ENCODE results near the gene METTL2B. TPM values are rescaled to one million over a fixed set of nuclear protein-coding genes. Genes with fewer than 3 reads are reported as not detected.
"Not testable (repeated sequence)": the region's sequence is repeated elsewhere in the genome, so short reads cannot be mapped to it uniquely, and the experiment has no call there.

The METTL2B gene
- total RNA-seq, 1 donor from 2014 or later, result 31.6 TPM

DNA sequence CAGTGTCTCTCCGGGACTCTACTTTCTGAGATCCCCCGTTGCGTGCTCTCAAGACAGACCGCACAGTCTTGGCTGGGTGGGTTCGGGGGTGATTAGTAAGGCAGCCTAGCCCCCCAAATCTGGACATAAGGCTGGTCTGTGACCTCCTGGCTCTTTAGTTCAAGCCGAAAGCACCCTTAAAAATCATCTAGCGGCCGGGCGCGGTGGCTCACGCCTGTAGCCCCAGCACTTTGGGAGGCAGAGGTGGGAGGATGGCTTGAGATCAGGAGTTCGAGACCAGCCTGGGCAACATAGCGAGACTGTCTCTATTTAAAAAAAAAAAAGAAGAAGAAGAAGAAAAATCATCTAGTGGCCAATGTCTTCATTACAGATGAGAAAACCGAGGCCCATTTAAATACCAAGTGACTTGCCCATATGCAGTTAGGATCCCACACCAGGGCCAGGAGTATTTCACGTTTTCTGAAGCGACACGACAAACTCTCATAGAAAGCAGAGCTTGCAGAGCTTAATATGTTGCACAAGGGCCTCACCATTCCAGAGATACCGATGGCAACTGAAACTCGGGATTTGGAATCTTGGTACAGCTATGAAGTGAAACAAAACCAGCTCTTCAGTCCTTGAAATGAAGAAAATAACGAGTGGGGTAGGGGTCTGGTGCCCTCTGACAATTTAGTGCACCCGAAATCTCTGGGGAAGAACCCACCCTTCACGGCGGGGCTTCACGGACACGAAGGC, 21.6 kb upstream of the METTL2B start:
- DNase-seq (ENCODE audit: low read depth, low spot score), result no peak

DNA sequence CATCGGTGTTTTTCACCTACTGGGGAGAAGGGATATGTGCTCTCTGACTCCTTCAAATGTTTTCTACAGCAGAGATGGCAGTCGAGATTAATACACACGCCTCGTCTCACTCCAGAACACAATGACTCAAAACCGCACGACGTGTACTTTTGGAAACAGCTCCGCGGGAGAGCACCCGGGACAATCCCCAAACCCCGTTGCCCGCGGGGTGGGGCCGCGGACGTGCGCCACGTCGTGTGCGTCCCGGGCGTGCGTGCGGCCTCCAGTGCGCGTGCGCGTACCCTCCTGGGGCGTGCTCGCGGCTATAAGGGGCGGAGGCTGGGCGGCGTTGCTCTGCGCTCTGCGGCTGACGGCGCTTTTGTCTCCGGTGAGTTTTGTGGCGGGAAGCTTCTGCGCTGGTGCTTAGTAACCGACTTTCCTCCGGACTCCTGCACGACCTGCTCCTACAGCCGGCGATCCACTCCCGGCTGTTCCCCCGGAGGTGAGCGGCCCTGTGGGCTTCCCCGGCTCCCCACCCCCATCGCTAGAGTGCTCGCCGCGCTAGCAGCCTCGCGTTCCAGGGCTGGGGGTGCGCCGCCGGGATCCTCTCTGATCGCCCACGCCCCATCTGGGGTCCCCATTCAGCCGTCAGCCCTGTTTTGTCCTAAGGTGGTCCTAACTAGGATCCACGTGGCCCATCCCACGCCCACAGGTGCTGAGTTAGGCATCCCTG, 20.8 kb upstream of the METTL2B start, which contains the start of gene HILPDA:
Gene HILPDA (plus strand): TSS at position 336 of the 712 bp plus-strand sequence. CDS start 1,391 bp downstream, outside the sequence.
- peak; percentile 48 for DNase-seq (ENCODE audit: low read depth, low spot score)

DNA sequence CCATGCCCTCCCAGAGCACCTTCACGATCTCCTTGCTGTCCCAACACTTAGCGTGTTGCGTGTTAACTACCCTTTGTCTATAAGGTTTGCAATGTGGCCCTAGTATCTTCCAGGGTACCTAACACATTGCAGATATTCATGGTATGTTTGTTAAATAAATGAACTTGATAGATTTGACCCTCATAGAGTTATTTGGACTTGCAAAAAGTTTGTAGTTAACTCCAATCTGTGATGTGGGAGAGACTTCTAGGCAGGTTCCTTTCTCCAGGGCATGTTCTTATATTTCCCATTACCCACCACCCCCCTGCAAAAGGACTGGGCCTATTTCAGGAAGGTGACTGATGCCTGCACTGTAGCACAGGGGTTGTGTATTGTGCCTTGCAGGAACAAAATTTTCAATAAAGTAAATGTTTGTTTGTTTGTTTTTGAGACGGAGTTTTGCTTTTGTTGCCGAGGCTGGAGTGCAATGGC, 20.3 kb upstream of the METTL2B start:
- no peak for DNase-seq (ENCODE audit: low read depth, low spot score)

DNA sequence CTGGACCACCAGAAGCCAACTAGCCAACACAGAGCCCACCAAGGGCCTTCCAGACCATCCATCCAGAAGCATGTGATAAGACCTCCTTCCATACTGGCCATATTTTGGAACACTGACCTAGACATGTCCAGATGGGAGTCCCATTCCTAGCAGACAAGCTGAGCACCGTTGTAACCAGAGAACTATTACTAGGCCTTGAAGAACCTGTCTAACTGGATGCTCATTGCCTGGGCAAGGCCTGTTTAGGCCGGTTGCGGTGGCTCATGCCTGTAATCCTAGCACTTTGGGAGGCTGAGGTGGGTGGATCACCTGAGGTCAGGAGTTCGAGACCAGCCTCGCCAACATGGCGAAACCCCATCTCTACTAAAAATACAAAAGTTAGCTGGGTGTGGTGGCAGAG, 19.2 kb upstream of the METTL2B start:
- not testable (repeated sequence) for DNase-seq (ENCODE audit: low read depth, low spot score)

DNA sequence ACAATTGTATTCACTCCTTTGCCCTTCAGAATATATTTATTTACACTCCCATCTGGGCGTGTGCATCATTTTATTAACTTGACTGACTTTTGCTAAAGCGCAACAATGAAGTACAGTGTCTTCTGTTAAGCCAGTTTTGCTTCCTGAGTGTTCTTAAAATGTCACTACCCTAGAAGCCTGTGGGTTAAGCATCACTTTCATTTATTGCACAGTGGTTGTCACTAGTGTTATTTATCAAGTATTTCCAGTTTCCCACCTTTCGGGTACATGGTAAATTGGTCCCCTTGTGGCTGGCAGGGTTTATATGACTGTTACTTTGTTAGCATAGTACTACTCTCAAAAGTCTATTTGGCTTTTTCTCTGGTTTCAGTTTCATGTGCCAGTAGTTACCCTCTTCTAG, 17.6 kb upstream of the METTL2B start:
- no peak for DNase-seq (ENCODE audit: low read depth, low spot score)

DNA sequence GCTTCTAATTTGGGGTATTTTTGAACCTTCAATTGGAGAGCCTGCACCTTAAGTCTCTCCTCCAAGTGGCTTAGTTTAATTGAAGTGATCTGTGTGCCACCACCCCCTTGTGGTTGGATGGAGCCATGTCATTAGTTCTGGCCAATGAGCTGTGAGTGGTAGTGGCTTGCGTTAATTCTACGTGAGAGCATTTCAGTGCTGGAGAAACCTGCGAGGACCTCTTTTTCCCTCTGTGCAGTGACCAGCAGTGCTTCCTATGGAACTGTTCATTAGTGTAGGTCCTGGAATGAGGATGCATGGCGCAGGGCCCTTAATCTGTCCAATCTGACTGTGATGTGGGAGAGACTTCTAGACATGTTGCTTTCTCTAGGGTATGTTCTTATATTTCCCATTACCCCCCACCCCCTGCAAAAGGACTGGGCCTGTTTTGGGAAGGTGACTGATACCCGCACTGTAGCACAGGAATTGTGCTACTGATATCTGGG, 17.1 kb upstream of the METTL2B start:
- DNase-seq (ENCODE audit: low read depth, low spot score), result peak; percentile 39

DNA sequence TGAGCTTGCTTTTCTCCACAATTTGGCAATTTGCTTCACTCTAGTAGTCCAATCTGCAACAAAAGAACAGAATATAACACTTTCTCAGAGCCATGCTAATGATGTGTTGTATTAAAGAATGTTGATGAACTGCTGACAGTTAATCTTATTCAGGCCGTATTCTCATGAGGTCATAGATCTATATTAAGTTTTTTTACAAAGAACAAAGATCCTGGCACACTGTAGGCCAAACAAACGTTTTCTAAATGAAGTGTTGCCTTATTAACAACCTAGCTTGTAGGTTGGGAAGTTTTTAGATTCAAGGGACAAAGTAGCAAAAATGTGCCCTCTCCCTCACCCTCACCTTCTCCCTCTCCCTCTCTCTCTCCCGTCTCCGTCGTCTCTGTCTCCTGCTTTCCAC, 14.1 kb upstream of the METTL2B start:
- DNase-seq (ENCODE audit: low read depth, low spot score), result no peak

DNA sequence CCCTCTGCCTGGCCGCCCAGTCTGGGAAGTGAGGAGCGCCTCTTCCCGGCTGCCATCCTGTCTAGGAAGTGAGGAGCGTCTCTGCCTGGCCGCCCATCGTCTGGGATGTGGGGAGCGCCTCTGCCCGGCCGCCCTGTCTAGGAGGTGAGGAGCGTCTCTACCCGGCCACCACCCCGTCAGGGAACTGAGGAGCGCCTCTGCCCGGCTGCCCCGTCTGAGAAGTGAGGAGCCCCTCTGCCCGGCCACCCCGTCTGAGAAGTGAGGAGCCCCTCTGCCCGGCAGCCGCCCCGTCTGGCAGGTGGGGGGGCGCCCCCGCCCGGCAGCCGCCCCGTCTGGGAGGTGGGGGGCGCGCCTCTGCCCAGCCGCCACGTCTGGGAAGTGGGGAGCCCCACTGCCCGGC, 13.2 kb upstream of the METTL2B start:
- not testable (repeated sequence) for DNase-seq (ENCODE audit: low read depth, low spot score)

DNA sequence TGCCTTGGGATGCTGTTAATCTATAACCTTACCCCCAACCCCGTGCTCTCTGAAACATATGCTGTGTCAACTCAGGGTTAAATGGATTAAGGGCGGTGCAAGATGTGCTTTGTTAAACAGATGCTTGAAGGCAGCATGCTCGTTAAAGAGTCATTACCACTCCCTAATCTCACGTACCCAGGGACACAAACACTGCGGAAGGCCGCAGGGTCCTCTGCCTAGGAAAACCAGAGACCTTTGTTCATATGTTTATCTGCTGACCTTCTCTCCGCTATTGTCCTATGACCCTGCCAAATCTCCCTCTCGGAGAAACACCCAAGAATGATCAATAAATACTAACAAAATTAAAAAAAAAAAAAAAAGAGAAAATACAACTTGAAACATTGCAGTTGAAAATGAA, 12.6 kb upstream of the METTL2B start:
- not testable (repeated sequence) for DNase-seq (ENCODE audit: low read depth, low spot score)

DNA sequence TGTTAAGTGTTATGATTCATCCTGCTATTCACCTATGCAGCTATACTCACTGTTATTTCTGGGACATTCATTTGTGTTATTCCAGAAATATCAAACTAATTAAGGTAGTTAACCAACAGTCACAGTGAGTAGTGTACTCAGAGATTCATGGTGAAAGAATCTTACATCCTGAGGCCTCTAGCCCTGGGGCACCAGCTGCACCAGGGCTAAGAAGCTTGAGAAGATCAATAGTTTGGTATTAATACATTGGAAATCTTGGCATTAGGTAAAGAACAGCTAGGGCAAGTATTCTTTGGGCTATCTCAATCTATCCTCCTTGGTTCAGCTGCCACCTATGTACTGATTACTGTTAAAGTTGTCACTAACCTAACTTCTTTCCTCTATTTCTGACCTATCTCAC, 9.7 kb upstream of the METTL2B start:
- DNase-seq (ENCODE audit: low read depth, low spot score), result not testable (repeated sequence)

DNA sequence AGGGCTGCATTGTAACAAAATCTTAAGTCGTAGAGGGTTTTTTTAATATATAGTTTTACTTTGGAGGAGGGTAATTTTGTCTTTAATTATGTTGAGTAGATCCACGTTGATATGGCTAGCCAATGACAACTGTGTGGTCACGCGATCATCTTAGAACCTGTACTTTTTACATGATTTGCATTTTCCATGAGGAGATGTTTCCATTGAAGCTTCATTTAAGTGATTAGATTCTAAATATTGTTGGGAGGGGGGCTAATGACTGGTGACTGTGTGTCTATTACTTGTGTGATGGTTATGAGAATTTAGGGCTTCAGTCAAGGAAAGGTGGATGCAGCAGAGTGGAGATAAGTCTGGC, 765 bp downstream of the METTL2B start:
- DNase-seq (ENCODE audit: low read depth, low spot score), result not testable (repeated sequence)

DNA sequence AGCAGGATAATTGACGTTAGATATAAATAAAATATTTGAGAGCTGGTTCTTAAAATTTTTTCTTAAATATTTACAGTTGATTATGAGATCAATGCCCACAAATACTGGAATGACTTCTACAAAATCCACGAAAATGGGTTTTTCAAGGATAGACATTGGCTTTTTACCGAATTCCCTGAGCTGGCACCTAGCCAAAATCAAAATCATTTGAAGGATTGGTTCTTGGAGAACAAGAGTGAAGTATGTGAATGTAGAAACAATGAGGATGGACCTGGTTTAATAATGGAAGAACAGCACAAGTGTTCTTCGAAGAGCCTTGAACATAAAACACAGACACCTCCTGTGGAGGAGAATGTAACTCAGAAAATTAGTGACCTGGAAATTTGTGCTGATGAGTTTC, 2.5 kb downstream of the METTL2B start:
- not testable (repeated sequence) for DNase-seq (ENCODE audit: low read depth, low spot score)

DNA sequence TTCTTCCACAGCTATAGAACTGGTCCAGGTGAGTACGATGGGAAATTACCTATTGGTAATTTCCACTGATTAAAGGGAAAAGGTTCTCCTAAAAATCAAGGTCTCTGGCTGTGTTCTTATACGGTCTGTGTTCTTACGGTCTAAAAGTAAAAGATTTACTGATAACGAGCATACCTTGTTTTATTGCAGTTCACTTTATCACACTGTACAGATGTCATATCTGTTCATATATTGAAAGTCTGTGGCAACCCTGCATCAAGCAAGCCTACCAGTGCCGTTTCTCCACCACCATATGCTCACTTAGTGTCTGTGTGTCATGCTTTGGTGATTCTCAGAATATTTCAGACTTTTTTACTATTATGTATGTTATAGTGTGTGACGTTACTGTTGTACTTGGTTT, 11.6 kb downstream of the METTL2B start:
- DNase-seq (ENCODE audit: low read depth, low spot score), result not testable (repeated sequence)

DNA sequence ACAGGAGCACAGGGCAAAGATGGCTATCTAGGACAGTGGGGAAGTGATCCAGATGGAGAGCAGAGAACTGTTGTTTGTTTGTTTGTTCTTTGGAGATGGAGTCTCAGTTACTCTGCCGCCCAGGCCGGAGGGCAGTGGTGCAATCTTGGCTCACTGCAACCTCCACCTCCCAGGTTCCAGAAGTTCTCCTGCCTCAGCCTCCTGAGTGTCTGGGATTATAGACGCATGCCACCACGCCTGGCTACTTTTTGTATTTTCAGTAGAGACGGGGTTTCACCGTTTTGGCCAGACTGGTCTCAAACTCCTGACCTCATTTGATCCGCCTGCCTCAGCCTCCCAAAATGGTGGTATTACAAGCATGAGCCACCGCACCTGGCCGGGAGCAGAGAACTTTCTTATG, 20.9 kb downstream of the METTL2B start:
- no peak for DNase-seq (ENCODE audit: low read depth, low spot score)

DNA sequence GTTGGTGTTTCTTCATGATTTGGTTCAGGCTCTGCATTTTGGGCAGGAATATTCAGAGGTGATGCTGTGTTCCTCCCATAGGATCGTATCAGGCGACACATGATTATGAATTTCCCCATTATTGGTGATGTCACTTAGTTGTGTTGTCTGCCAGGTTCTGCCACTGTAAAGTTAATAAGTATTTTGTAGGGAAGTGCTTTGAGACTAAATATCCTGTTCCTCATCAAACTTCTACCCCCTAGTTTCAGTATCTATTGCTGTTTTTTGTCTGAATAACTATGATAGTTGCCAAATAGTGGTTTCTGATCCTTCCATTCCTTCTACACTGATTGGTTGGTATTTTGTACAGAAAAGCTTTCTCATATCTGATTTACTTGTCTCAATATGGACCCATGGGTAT, 28.9 kb downstream of the METTL2B start:
- DNase-seq (ENCODE audit: low read depth, low spot score), result not testable (repeated sequence)

DNA sequence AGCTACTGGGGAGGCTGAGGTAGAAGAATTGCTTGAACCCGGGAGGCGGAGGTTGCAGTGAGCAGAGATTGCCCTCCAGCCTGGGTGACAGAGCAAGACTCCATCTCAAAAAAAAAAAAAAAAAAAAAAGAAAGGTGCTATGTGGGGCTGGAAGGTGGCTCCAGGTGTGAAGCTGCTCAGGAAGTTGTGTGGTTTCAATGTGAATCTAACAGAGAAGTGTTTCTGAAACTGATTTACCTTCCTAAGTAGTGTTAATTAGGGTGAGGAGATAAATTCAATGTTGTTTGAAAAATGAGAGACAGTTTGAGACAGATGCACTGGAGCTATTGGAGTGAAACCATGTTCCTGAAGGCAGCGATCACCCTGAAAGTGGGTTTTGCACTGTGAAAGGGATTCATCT, 30.3 kb downstream of the METTL2B start:
- DNase-seq (ENCODE audit: low read depth, low spot score), result not testable (repeated sequence)

DNA sequence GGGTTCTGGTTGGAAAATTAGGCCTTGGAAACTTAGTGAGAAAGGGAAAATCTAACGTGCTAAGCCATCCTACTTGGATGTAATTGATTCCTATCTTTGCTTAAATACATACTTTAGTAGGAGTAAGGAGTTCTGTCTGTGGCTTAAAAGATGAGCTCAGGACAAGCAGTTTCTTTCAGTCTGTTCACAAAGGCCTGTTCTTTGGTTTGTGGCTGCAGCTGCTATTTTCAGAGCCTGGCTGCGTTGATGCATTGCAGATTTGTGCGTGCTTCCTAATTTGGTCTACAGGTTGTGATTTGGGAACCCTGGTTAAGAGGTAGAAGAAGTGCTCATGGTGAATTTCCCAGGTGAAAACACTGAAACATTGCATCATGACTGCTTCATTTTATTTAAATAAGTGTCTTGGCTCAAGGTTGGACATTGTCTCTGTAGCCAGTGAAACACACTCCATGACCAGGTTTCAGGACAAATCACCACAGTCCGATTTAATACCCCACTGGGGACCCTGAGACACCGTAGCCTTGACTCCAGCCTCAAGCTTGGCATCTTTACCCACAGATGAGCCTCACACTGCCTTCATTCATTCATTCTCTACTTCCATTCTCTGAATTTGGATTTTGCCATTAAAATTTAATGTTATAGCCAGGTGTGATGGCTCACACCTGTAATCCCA, 30.9 kb downstream of the METTL2B start:
- DNase-seq (ENCODE audit: low read depth, low spot score), result not testable (repeated sequence)

DNA sequence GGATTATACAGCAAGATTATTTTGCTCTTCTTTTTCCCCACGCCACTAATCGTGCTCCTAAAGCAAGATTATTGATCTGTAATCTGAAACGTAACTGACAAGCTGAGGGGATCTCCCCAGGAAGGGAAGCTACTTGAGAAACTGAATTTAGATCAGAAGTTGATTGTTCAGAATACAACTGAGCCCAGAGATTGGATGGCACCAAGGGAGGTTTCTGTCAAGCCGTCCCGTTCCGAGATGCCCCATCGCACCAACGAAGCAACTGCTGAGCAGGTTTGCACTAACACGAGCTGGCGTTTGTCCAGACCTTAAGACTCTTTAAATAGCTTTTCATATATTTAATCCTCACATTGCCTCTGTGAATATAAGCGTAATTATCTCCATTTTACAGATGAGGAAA, 35.1 kb downstream of the METTL2B start:
- not testable (repeated sequence) for DNase-seq (ENCODE audit: low read depth, low spot score)

DNA sequence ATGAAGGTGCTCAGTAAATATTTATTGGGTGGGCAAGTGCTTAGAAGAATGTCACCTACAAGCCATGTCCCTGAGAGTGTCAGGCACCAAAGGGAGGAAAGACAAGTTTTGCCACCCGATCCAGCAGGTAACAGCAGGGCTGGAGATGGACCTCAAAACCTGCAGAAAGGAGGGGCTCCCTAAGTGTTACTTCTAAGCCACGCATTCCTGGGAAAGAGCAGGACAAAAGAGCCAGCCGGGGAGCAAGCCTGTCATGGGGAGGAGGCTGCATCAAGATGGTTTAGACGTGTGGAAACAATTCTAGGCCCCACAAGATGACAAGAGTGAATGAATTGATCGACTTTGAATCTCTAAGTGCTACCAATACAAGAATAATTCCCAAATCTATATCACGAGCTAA, 38.7 kb downstream of the METTL2B start:
- not testable (repeated sequence) for DNase-seq (ENCODE audit: low read depth, low spot score)

DNA sequence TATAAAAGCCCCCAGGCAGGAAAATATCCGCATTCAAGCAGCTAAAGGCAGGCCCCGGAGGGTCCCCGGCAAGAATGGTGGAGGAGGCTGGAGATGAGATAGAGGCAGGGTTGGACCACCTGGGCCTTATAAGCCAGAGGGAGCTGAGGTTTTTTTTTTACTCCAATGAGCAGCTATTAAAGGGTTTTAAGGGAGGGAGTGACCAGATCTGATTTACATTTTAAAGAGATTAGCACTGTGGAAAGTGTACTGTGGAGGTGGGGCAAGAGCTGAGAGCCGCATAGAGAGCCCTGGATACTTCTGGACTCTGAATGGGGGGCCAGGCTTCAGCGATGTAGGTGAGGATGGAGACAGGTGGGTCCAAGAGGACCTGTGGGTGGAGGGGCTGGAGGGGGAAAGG, 40.5 kb downstream of the METTL2B start:
- DNase-seq (ENCODE audit: low read depth, low spot score), result not testable (repeated sequence)

DNA sequence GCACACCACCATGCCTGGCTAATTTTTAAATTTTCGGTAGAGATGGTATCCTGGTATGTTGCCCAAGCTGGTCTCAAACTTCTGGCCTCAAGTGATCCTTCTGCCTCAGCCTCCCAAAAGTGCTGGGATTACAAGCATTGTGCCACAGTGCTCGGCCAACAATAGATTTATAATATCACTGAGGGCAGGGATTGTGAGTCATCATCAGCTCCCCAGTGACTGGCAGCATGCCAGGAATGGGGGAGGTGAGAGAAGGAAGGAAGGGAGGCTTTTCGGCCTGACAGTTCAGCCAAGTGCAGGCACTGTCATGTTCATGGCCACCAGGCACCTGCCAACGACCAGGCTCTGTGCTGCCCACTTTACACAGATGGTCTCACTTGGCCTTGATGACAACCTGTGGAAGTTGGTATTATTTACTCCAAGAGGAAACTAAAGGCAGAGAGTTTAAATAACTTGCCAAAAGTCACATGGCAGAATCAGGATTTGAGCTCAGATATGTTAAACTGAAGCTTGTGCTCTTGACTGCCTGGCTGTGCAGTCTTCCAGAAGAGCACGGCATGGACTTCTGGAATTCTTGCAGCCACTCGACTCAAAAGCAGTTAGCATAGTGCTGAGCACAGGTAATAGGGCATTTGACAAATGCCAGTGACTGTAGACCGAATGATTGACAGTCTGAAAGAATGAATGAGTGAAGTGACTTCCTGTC, 46.8 kb downstream of the METTL2B start:
- peak; percentile 32 for DNase-seq (ENCODE audit: low read depth, low spot score)

Measured in pulmonary artery endothelial cell (primary cell).